Fibroblast of lung (primary cell): ENCODE measurements around the gene CLDN7.

Source experiments
- CTCF ChIP-seq, 2 donors: IDR thresholded peaks in 1 of 2; conservative IDR thresholded peaks in 1 of 2; 1 replicate in 1 of 2; 2 replicates in 1 of 2; pipeline ENCODE4 v1.5.1; 2011 to 2012; ENCODE audit warnings: low read length in 2 of 2, control low read depth in 1 of 2, inconsistent platforms in 1 of 2, low read depth in 1 of 2, mild to moderate bottlenecking in 1 of 2
- EZH2 ChIP-seq: IDR thresholded peaks from 2 replicates; pipeline ENCODE4 v1.5.1; 2012; ENCODE audit warnings: low read length, control low read depth, mild to moderate bottlenecking; ENCODE audit errors: missing control alignments

DNA sequence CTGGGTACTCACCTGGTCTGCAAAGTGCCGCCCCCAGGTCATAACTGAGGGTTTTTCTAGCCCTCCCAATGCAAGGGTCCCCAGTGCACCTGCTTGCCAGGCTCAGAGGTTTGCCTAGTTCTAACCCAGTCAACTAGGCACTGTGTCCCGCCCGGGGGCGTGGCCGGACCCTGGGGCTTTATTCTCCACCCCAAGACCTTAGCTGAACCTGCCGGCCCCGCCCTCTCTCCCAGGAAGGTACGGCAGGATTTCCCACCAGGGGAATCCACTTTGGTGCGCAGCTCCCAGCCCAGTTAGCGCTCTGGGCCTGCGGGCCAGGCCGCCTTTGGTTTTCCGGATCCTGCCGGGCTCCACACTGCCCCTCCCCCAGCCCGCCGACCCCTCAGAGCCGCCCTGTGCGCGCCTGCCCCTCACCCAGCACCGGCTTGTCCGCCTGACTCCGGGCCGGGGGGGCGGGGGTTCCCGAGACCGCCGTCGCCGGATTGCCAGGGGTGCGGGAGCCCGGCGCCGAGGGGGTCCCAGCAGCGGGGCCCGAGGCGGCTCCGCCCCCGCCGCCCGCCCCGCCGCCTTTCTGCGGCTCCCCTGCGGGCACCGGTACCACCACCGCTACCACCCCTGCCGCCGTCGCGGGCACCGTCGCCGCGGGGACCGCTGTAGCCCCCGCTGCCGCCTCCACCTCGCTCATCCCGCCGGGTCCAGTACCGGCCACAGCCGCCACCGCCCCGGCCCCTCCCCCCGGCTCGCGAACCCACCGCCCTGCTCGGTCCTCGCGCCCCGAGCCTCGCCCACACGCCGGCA lies 31.7 kb upstream of the CLDN7 start:
- TF ChIP-seq CTCF (conservative IDR thresholded peaks at IDR 0.05 in 1 of 2, IDR thresholded peaks at IDR 0.05 in 1 of 2; ENCODE audit: low read depth in 1 of 2, low read length in 2 of 2) (no peak), EZH2 (peak; percentile 81)
